ENCODE data around the gene MCM8.

The MCM8 gene

GRCh38 chr20:6044115-6044514 is 93.7 kb downstream of the MCM8 start:
- no peak for DNase-seq (ENCODE audit: low spot score)

GRCh38 chr20:6045566-6045965 is 95.1 kb downstream of the MCM8 start:
- no peak for DNase-seq (ENCODE audit: low spot score)

GRCh38 chr20:6046432-6046831 is 96.0 kb downstream of the MCM8 start:
- DNase-seq (ENCODE audit: low spot score): no peak

DNA sequence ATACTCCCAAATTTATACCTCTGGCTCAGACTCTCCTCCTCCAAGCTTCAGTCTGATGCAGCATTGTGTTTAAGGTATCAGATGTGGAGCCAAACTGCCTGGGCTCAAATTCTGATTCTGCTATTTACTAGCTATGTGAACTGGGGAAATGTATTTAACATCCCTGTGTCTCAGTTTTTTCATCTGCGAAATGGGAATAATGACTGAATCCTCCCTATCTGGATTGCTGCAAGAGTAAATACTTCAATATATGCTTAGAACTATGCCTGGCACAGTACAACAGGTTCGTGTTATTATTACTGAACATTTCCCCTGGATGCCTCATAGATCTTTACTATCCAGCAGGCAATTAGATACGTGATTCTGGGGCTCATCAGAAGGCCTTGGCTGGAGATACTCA is 97.9 kb downstream of the MCM8 start:
- no peak for DNase-seq (ENCODE audit: low spot score)
